ENCODE results near the gene MAGOH. TPM values are rescaled to one million over a fixed set of nuclear protein-coding genes. Genes with fewer than 3 reads are reported as not detected.

Gene MAGOH
- total and polyA plus RNA-seq, 9 donors = 25.4 to 73.2 (median 37.5) TPM

GRCh38 chr1:53273526-53273925 is 35.2 kb upstream of the MAGOH start:
- no peak overlapping the region for H3K4me3 ChIP-seq
- no peak overlapping the region for H3K27ac ChIP-seq
- no peaks in the 10 kb centered on the region for H3K27me3 ChIP-seq
- no peaks in the 10 kb centered on the region for H3K36me3 ChIP-seq
- intact Hi-C loops (cut with DNase I) = loop anchor here in 1 of 4 donors (10.0 kb wide), 1 partner anchor 481 kb away; no protein-coding TSS in a partner anchor
- no peaks in the 10 kb centered on the region for H3K9me3 ChIP-seq
- TF ChIP-seq EP300 (IDR thresholded peaks at IDR 0.05) (no peak), CTCF (IDR thresholded peaks at IDR 0.05) (no peak), POLR2A (IDR thresholded peaks at IDR 0.05) (no peak)
- DNase-seq = no peak
- 81 to 86% (median 85%) methylated on average over 2 of the region's 2 CpGs for WGBS, 3 donors
- H3K4me1 ChIP-seq (ENCODE audit: insufficient read depth) = no peaks in the 10 kb centered on the region

- Histone ChIP-seq H3K9me3 (no peaks in the 10 kb centered on the region), H3K27ac (no peak overlapping the region), H3K4me3 (no peak overlapping the region), H3K27me3 (no peaks in the 10 kb centered on the region), H3K4me1 (ENCODE audit: insufficient read depth) (no peaks in the 10 kb centered on the region), H3K36me3 (no peaks in the 10 kb centered on the region)
- no peak for DNase-seq
- TF ChIP-seq EP300 (IDR thresholded peaks at IDR 0.05) = no peak
- no peak for TF ChIP-seq POLR2A (IDR thresholded peaks at IDR 0.05)
- TF ChIP-seq CTCF (IDR thresholded peaks at IDR 0.05) = no peak
- intact Hi-C loops (cut with DNase I) = loop anchor here in 1 of 4 donors (10.0 kb wide), 1 partner anchor 482 kb away; no protein-coding TSS in a partner anchor
- 80 to 90% (median 80%) methylated on average over 4 of the region's 4 CpGs for WGBS, 3 donors
Measured at GRCh38 chr1:53272349-53272748, 34.0 kb upstream of the MAGOH start.

- TF ChIP-seq CTCF (IDR thresholded peaks at IDR 0.05) (no peak), EP300 (IDR thresholded peaks at IDR 0.05) (no peak), POLR2A (IDR thresholded peaks at IDR 0.05) (no peak)
- 97 to 98% (median 97%) methylated on average over 5 of the region's 5 CpGs for WGBS, 3 donors
- H3K4me3 ChIP-seq = no peak overlapping the region
- no peaks in the 10 kb centered on the region for H3K9me3 ChIP-seq
- no peaks in the 10 kb centered on the region for H3K4me1 ChIP-seq (ENCODE audit: insufficient read depth)
- no peak for DNase-seq
- no peak overlapping the region for H3K27ac ChIP-seq
- no peaks in the 10 kb centered on the region for H3K27me3 ChIP-seq
- no peaks in the 10 kb centered on the region for H3K36me3 ChIP-seq
- intact Hi-C loops (cut with DNase I) = loop anchor here in 1 of 4 donors (10.0 kb wide), 1 partner anchor 483 kb away; no protein-coding TSS in a partner anchor
Measured at GRCh38 chr1:53271446-53272090, 33.2 kb upstream of the MAGOH start.

GRCh38 chr1:53270873-53271272 is 32.6 kb upstream of the MAGOH start:
- DNase-seq = no peak
- no peak overlapping the region for H3K27ac ChIP-seq
- WGBS, 3 donors = 76 to 84% (median 78%) methylated on average over 8 of the region's 8 CpGs
- no peak overlapping the region for H3K4me3 ChIP-seq
- no peaks in the 10 kb centered on the region for H3K9me3 ChIP-seq
- no peaks in the 10 kb centered on the region for H3K4me1 ChIP-seq (ENCODE audit: insufficient read depth)
- intact Hi-C loops (cut with DNase I) = loop anchor here in 1 of 4 donors (10.0 kb wide), 1 partner anchor 484 kb away; no protein-coding TSS in a partner anchor
- H3K27me3 ChIP-seq = no peaks in the 10 kb centered on the region
- no peaks in the 10 kb centered on the region for H3K36me3 ChIP-seq
- TF ChIP-seq EP300 (IDR thresholded peaks at IDR 0.05) = no peak
- no peak for TF ChIP-seq POLR2A (IDR thresholded peaks at IDR 0.05)
- TF ChIP-seq CTCF (IDR thresholded peaks at IDR 0.05) = no peak

All from ovary (tissue), 9 donors.